SK-N-SH (cell line): Measurements from ENCODE around the gene SFRP5.

Source experiments
- CTCF ChIP-seq: fragments of 200-600 bp; sonication (generic); IDR thresholded peaks from 2 replicates; pipeline ENCODE4 v1.6.1; 2017; ENCODE audit warnings: antibody characterized with exemption, mild to moderate bottlenecking, moderate library complexity
- EP300 ChIP-seq, 2 experiments: IDR thresholded peaks; 2 replicates each; pipeline versions ENCODE4 v1.4.0 to v1.6.1; 2012; ENCODE audit warnings: borderline replicate concordance in 1 of 2, low read depth in 1 of 2, low read length in 1 of 2
- MAX ChIP-seq: IDR thresholded peaks from 2 replicates; pipeline ENCODE4 v1.4.0; 2012; ENCODE audit warnings: low read depth

GRCh38 chr10:97718178-97718577, 53.6 kb downstream of the SFRP5 start:
- no peak for TF ChIP-seq CTCF
- TF ChIP-seq MAX, result no peak
- no peak for TF ChIP-seq EP300 (IDR thresholded peaks at IDR 0.05; ENCODE audit: borderline replicate concordance in 1 of 2, low read depth in 1 of 2, low read length in 1 of 2)
